Vagina (tissue), 2 donors: ENCODE data around the gene SVOP.

Experiments used
- CTCF ChIP-seq, 3 experiments: fragments of 450-650 bp in 2 of 3; fragments of 200-600 bp in 1 of 3; sonication (generic) in 1 of 3; IDR thresholded peaks; one replicate each; pipeline ENCODE4 v1.5.1; 2017 to 2019; ENCODE audit warnings: antibody characterized with exemption in 3 of 3, mild to moderate bottlenecking in 2 of 3, moderate library complexity in 2 of 3
- POLR2A ChIP-seq, 2 donors: fragments of 450-650 bp; IDR thresholded peaks; one replicate each; pipeline ENCODE4 v1.6.1; 2017; ENCODE audit warnings: antibody characterized with exemption in 2 of 2, mild to moderate bottlenecking in 2 of 2, moderate library complexity in 2 of 2
- POLR2AphosphoS5 ChIP-seq, 2 donors: sonication (generic); formaldehyde crosslinking; IDR thresholded peaks; one replicate each; pipeline ENCODE4 v1.9.0; 2017; ENCODE audit warnings: antibody characterized with exemption in 2 of 2, mild to moderate bottlenecking in 2 of 2, low read depth in 1 of 2; ENCODE audit not compliant: insufficient read depth in 1 of 2

- TF ChIP-seq POLR2AphosphoS5 (IDR thresholded peaks at IDR 0.05; ENCODE audit: insufficient read depth in 1 of 2, low read depth in 1 of 2) (no peak), POLR2A (IDR thresholded peaks at IDR 0.05) (no peak), CTCF (IDR thresholded peaks at IDR 0.05) (no peak)
Measured at GRCh38 chr12:108930756-108931155, 90.1 kb downstream of the SVOP start.
